22Rv1 (cell line): ENCODE measurements around the gene PRR20G.

ENCODE experiments used
- H3K27ac ChIP-seq: fragments of 450-650 bp; 2 replicates; pipeline ENCODE4 v1.5.1; 2017
- ZFX ChIP-seq: fragments of 450-650 bp; IDR thresholded peaks from 2 replicates; pipeline ENCODE4 v1.6.1; 2017; ENCODE audit warnings: antibody characterized with exemption, borderline replicate concordance
- TF ChIP-seq, protein P1 (sequence below): fragments of 450-650 bp; IDR thresholded peaks from 2 replicates; pipeline ENCODE4 v1.5.1; 2017; ENCODE audit warnings: mild to moderate bottlenecking

Gene PRR20G

DNA sequence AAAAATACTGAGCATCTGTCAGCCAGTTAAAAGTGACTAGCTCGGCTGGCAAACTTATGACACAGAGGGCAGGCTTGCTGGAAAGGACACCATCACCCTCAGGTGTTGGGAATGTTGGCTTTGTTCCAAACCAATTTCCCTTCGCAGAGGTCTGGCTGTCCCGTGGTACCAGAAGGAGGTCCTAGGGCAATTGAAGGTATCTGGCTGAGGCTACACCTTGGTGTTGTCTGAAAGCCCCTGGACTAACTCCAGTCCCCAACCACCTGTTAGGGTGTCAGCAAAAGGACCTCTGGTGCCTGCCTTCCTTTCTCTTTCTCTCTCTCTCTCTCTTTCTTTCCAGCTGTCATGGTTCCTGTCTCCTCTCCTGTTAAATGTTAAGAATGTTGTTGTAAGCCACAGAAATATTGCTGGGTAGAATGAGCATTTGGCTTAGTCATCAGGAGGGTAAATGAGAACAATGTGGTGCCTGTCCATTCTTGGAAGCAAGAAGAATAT lies 12.5 kb downstream of the PRR20G start:
- TF ChIP-seq, protein P1, sequence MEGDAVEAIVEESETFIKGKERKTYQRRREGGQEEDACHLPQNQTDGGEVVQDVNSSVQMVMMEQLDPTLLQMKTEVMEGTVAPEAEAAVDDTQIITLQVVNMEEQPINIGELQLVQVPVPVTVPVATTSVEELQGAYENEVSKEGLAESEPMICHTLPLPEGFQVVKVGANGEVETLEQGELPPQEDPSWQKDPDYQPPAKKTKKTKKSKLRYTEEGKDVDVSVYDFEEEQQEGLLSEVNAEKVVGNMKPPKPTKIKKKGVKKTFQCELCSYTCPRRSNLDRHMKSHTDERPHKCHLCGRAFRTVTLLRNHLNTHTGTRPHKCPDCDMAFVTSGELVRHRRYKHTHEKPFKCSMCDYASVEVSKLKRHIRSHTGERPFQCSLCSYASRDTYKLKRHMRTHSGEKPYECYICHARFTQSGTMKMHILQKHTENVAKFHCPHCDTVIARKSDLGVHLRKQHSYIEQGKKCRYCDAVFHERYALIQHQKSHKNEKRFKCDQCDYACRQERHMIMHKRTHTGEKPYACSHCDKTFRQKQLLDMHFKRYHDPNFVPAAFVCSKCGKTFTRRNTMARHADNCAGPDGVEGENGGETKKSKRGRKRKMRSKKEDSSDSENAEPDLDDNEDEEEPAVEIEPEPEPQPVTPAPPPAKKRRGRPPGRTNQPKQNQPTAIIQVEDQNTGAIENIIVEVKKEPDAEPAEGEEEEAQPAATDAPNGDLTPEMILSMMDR: no peak
- TF ChIP-seq ZFX: no peak
- H3K27ac ChIP-seq: no peak overlapping the region

DNA sequence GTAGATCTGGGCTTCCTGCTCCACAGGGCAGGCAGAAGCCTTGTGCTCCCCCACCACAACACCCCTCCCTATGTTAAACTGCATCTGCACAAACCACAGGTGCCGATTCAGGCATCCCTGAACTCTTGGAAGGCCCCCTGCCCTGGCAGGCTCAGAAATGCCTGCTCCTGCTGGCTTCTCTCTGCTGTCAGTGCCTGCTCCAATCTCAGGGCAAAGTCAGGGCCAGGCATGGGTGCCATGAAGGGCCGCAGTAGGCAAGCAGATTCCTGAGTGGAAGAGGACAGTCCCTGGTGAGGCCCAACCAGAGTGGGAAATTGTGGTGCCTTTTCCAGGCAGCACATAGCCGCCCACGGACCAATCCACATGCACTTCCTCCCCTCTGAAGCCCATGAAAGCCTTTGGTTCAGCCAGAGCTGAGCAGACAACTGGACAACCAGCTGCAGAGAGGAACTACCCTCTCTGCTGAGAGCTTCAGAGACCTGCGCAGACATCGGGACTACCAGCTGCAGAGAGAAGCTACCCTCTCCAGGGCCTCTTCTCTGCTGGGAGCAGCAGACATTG lies 13.6 kb downstream of the PRR20G start:
- no peak overlapping the region for H3K27ac ChIP-seq
- TF ChIP-seq, protein P1: no peak
- no peak for TF ChIP-seq ZFX

DNA sequence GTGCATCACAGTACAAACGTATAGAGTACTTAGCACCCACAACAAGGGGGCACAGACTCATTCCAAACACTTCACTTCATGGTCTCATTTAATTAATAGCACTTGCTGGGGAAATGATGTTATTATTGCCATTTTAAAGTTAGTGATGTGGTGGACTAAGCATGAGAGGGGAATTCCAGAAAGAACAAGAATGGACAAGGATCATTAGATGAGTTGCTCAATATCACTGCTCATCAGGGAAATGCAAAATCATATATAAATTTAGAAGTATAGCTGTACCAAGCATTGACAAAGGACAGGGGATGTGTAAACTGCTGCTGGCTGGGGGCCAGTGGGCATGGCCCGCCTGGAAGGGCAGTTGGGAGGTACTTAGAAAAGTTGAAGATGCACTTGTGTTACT lies 14.6 kb downstream of the PRR20G start:
- no peak overlapping the region for H3K27ac ChIP-seq
- no peak for TF ChIP-seq ZFX
- TF ChIP-seq, protein P1: no peak

DNA sequence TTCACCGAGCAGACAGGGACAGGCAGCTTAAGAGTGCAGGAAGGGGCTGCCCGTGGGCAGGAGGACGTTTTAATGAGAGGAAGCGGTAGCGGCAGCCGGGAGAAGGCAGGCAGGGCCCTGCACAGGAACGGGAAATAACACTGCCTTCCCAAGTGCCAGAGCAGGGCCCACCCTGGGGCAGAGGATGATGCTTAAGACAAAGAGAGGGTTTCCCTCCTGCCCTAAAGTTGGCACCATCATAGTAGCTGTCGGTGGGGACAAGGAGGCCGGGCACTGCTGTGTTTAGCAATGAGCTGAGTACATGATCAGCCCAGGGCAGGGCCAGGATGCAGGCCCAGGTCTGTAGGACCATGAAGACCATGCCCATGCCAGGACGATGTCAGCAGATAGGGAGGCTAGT lies 21.7 kb downstream of the PRR20G start:
- TF ChIP-seq, protein P1: no peak
- TF ChIP-seq ZFX: no peak
- no peak overlapping the region for H3K27ac ChIP-seq

DNA sequence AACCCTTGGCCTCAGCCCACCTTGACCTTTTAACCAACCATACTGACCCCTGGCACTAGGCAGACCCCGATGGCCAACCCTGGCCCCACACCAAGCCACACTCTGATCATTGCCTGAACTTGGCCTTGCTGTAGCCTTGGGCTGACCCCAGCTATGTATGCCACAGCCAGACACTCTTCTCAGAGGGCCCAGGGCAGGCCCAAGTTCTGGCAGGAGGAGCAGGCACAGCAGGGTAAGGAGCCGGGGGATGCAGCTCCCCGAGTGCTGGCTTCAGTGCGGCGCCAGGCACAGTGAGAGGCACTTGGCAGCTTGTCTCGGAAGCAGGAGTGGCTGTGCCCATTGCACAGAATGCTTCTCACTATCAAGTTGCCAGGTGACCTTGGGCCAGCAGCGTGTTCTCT lies 22.3 kb downstream of the PRR20G start:
- TF ChIP-seq ZFX: no peak
- TF ChIP-seq, protein P1: no peak
- no peak overlapping the region for H3K27ac ChIP-seq

DNA sequence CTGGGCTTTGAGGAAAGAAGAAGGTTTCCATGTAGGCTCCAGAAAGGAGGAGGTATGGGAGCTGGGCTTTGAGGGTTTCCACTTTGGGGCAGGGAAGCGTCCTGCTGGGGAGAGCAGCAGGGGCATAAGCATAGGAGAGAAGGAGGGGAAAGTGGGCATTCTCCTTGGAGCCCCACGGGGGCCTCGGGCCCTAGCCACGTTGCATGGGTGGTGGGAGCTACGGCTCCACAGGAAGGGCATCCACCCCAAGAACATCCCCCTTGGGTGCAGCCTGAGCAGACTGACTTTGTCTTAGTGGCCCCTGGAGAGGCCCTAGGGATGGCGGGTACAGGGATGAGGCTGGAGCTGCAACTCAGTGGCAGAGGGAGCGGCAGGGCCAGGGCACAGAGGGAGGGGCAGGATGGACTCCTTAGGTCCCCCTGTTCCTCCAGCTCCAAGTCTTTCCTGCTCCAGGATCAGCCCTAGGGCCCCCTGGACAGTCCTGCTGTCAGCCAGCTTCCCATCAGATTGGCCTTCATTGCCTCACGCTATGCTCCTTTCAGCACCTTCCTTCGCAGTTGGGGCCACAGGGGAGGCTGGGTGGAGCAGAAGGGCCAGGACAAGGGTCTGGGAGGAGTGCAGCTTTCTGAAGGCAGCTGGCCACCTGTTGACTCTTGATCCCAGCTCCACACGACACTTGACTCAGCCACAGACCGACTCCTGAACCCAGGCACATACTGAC lies 22.9 kb downstream of the PRR20G start:
- TF ChIP-seq, protein P1: no peak
- no peak for TF ChIP-seq ZFX
- H3K27ac ChIP-seq: no peak overlapping the region

DNA sequence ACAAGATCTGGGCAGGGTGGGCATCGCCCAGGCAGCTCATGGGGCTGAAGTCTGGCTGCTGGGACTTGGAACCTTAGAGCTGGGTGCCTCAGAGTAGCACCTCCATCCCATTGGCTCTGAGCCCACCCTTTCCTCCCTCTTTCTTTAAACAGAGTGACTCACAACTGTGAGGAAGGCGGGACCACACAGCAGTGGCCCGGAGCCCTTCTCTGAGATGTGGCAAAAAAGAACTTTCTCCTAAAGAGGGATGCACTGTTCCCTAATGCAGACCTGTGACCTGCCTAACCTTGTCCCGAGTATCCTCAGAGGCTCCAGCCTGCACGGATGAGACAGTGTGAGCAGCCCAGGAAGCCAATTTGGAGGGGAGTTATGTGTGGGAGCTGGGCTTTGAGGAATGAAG lies 23.6 kb downstream of the PRR20G start:
- TF ChIP-seq, protein P1: no peak
- no peak for TF ChIP-seq ZFX
- H3K27ac ChIP-seq: no peak overlapping the region
